ENCODE results near the gene TOR1A. TPM values are rescaled to one million over a fixed set of nuclear protein-coding genes. Genes with fewer than 3 reads are reported as not detected.
A peak's percentile ranks its signal among the peaks of the same experiment; 100 is the strongest.
"Not testable (repeated sequence)": the region's sequence is repeated elsewhere in the genome, so short reads cannot be mapped to it uniquely, and the experiment has no call there.

TOR1A gene
- total RNA-seq, 4 donors from 2014 or later: 26.3 to 44.7 (median 37.7) TPM

- no peak for DNase-seq (ENCODE audit: low spot score in 2 of 2)
- H3K4me3 ChIP-seq (ENCODE audit: low read depth, poor library complexity, severe bottlenecking): no peak overlapping the region
- 51 to 59% methylated on average over 7 to 8 of the region's 8 CpGs for WGBS, 2 donors
- intact Hi-C loops (cut with DNase I; ENCODE audit: low total_unique reads): loop anchor here (5.0 to 10.0 kb wide), 2 partner anchors 139 to 642 kb away; no protein-coding TSS in a partner anchor
- TF ChIP-seq CTCF (IDR thresholded peaks at IDR 0.05): no peak
- TF ChIP-seq POLR2A (IDR thresholded peaks at IDR 0.05): no peak
Measured at GRCh38 chr9:129776566-129776937, 47.4 kb downstream of the TOR1A start.

GRCh38 chr9:129776096-129776495 is 47.8 kb downstream of the TOR1A start:
- WGBS, 2 donors: 86 to 88% methylated on average over 4 of the region's 4 CpGs
- DNase-seq (ENCODE audit: low spot score in 2 of 2); H3K4me3 ChIP-seq (ENCODE audit: low read depth, poor library complexity, severe bottlenecking): not testable (repeated sequence)
- intact Hi-C loops (cut with DNase I; ENCODE audit: low total_unique reads): loop anchor here (5.0 to 10.0 kb wide), 2 partner anchors 139 to 641 kb away; no protein-coding TSS in a partner anchor

- WGBS, 2 donors: 25 to 32% methylated on average over 2 of the region's 2 CpGs
- no peak for TF ChIP-seq POLR2A (IDR thresholded peaks at IDR 0.05)
- no peak for TF ChIP-seq CTCF (IDR thresholded peaks at IDR 0.05)
- H3K4me3 ChIP-seq (ENCODE audit: low read depth, poor library complexity, severe bottlenecking): no peak overlapping the region
- intact Hi-C loops (cut with DNase I; ENCODE audit: low total_unique reads): loop anchor here (5.0 to 10.0 kb wide), 2 partner anchors 138 to 641 kb away; no protein-coding TSS in a partner anchor
- no peak for DNase-seq (ENCODE audit: low spot score in 2 of 2)
Measured at GRCh38 chr9:129775448-129775798, 48.5 kb downstream of the TOR1A start.

- DNase-seq (ENCODE audit: low spot score in 2 of 2): no peak
- WGBS, 2 donors: 74 to 79% methylated on average over 19 to 20 of the region's 20 CpGs
- intact Hi-C loops (cut with DNase I; ENCODE audit: low total_unique reads): loop anchor here (5.0 to 10.0 kb wide), 2 partner anchors 138 to 640 kb away; no protein-coding TSS in a partner anchor
- H3K4me3 ChIP-seq (ENCODE audit: low read depth, poor library complexity, severe bottlenecking): no peak overlapping the region
- TF ChIP-seq POLR2A (IDR thresholded peaks at IDR 0.05): no peak
- TF ChIP-seq CTCF (IDR thresholded peaks at IDR 0.05): no peak
Measured at GRCh38 chr9:129774791-129775447, 49.0 kb downstream of the TOR1A start.

- intact Hi-C loops (cut with DNase I; ENCODE audit: low total_unique reads): loop anchor here (10.0 kb wide), 1 partner anchor 639 kb away; no protein-coding TSS in a partner anchor
- TF ChIP-seq CTCF (IDR thresholded peaks at IDR 0.05) (no peak), POLR2A (IDR thresholded peaks at IDR 0.05) (no peak)
- 57 to 61% methylated on average over 10 of the region's 10 CpGs for WGBS, 2 donors
- H3K4me3 ChIP-seq (ENCODE audit: low read depth, poor library complexity, severe bottlenecking): no peak overlapping the region
- peak in 1 of 2 donors; percentile 19 for DNase-seq (ENCODE audit: low spot score in 2 of 2)
Measured at GRCh38 chr9:129773262-129774048, 50.5 kb downstream of the TOR1A start.

GRCh38 chr9:129770741-129771140 is 53.2 kb downstream of the TOR1A start:
- DNase-seq (ENCODE audit: low spot score in 2 of 2): no peak

More at GRCh38 chr9:129770741-129771140, 53.2 kb downstream of the TOR1A start:
- H3K4me3 ChIP-seq (ENCODE audit: low read depth, poor library complexity, severe bottlenecking): no peak overlapping the region
- 77 to 85% methylated on average over 5 of the region's 5 CpGs for whole genome bisulfite sequencing, 2 donors
- intact Hi-C loops (cut with DNase I; ENCODE audit: low total_unique reads): loop anchor here (10.0 kb wide), 1 partner anchor 636 kb away; no protein-coding TSS in a partner anchor
- TF ChIP-seq POLR2A (IDR thresholded peaks at IDR 0.05): no peak
- no peak for TF ChIP-seq CTCF (IDR thresholded peaks at IDR 0.05)

Measured in lower leg skin (tissue), 4 donors.